Calu3 (cell line): ENCODE measurements around the gene ATG7. TPM values are rescaled to one million over a fixed set of nuclear protein-coding genes. Genes with fewer than 3 reads are reported as not detected.

Experiments
- BruUV-seq: library from RNA; stranded (reverse); fragments of 400-500 nt; replicated peaks from 2 replicates; lab custom pipeline; 2021; lab: Mats Ljungman, UMichigan
- CTCF ChIA-PET: fragments of 300-600 bp; sonication (Branson Sonifier 250); formaldehyde crosslinking; loops from one replicate; lab custom pipeline; 2022; ENCODE audit warnings: antibody characterized with exemption; lab: Charles Lee
- DNase-seq: peaks from one replicate; pipeline ENCODE4 v3.0.0; 2022
- H3K27ac Mint-ChIP-seq: one replicate; pipeline ENCODE4 v1.8.0; 2022; ENCODE audit warnings: mixed read lengths; ENCODE audit not compliant: unreplicated experiment
- H3K27me3 Mint-ChIP-seq: one replicate; pipeline ENCODE4 v1.8.0; 2022; ENCODE audit warnings: mixed read lengths; ENCODE audit not compliant: unreplicated experiment
- H3K36me3 Mint-ChIP-seq: one replicate; pipeline ENCODE4 v1.8.0; 2022; ENCODE audit warnings: mild to moderate bottlenecking, moderate library complexity, mixed read lengths; ENCODE audit not compliant: insufficient read depth, unreplicated experiment
- H3K4me1 Mint-ChIP-seq: one replicate; pipeline ENCODE4 v1.8.0; 2022; ENCODE audit warnings: mild to moderate bottlenecking, low read depth, mixed read lengths; ENCODE audit not compliant: unreplicated experiment
- H3K4me3 Mint-ChIP-seq: one replicate; pipeline ENCODE4 v1.8.0; 2022; ENCODE audit warnings: mild to moderate bottlenecking, low read depth, moderate library complexity, mixed read lengths; ENCODE audit not compliant: unreplicated experiment
- H3K9me3 Mint-ChIP-seq: one replicate; pipeline ENCODE4 v1.8.0; 2022; ENCODE audit warnings: low read depth, mixed read lengths; ENCODE audit not compliant: unreplicated experiment
- intact Hi-C: fragments of 100-400 bp; cut with micrococcal nuclease; formaldehyde crosslinking; loops from one replicate; pipeline ENCODE4 v1.10.0; 2022; ENCODE audit not compliant: unreplicated experiment
- total RNA-seq: library from RNA; stranded (reverse); gene quantifications from 2 replicates; pipeline ENCODE4 v1.2.3, GENCODE V29; 2022
- TF ChIP-seq, protein P1 (sequence below): fragments of 200-600 bp; IDR thresholded peaks from one replicate; pipeline ENCODE4 v1.8.0; 2022; ENCODE audit warnings: antibody characterized with exemption; ENCODE audit not compliant: unreplicated experiment

The ATG7 gene
- total RNA-seq, 1 experiment from 2014 or later = 37.3 TPM

DNA sequence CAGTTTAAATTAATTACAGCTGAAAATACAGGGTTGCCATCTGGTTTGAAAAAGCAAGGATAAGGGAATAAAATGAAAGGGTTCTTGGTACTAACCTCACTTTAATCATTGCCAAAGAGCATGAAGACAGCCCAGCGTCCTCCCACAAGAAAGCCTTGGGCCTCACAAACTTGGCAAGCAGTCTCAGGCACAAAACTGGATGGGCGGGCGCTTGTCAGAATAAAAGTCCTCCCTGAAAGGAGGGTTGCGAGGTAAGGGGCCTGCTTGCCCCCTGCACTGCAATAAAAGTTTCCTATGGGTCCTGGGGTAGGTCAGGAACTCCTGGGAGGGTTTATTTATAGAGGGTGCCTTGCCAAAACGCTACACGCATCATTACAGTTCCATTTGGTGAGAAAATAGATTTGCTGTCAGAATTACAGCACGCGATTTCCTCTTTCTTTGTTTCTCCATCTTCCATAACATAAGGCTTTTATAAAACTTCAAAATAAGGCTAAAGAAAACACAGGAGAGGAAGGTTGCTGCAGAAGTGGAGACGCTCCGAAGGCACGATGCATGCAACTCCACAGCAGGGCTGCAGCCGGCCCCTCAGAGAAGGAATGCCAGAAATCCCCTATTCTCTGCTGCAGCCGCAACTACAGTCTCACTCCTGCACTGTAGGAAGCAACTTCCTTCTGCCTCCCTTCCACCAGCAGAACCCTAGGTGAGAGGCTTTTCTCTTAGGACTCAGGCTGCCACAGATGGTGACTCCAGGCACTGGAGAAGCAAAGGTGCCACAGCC lies 310.2 kb downstream of the ATG7 start:
- intact Hi-C loops = loop anchor here (1.0 to 5.0 kb wide), 2 partner anchors 9 to 60 kb away; partner anchors contain the start of gene VGLL4
- CTCF ChIA-PET = no interaction called here
- TF ChIP-seq, protein P1, sequence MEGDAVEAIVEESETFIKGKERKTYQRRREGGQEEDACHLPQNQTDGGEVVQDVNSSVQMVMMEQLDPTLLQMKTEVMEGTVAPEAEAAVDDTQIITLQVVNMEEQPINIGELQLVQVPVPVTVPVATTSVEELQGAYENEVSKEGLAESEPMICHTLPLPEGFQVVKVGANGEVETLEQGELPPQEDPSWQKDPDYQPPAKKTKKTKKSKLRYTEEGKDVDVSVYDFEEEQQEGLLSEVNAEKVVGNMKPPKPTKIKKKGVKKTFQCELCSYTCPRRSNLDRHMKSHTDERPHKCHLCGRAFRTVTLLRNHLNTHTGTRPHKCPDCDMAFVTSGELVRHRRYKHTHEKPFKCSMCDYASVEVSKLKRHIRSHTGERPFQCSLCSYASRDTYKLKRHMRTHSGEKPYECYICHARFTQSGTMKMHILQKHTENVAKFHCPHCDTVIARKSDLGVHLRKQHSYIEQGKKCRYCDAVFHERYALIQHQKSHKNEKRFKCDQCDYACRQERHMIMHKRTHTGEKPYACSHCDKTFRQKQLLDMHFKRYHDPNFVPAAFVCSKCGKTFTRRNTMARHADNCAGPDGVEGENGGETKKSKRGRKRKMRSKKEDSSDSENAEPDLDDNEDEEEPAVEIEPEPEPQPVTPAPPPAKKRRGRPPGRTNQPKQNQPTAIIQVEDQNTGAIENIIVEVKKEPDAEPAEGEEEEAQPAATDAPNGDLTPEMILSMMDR = no peak
- Mint-ChIP-seq H3K9me3 (no peaks in the 10 kb centered on the region), H3K27ac (peak overlapping the region; percentile 67), H3K4me1 (peaks cover 62% of the 10 kb centered on the region), H3K36me3 (peaks cover 19% of the 10 kb centered on the region), H3K4me3 (peak overlapping the region; percentile 75), H3K27me3 (no peaks in the 10 kb centered on the region)
- BruUV-seq = no TSS peak
- DNase-seq = peak; percentile 55

DNA sequence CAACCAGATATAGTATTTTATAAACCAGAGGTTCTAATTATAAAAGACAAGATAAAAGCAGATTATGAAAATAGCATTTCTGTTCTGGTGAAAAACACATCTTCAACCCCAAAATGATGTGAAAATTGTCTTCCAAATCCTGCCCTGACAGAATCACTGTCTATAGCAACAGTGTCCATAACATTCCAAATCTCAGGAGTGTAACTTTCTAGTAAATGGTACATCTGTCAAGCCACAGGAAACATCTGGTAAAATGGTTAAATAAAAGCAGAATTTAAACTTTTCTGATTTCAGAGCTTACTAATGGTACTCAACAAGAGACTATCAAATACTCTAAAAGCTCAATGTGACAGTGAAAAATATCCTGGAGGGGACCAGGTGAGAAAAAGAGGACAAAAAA lies 311.0 kb downstream of the ATG7 start:
- no TSS peak for BruUV-seq
- no peaks in the 10 kb centered on the region for H3K27me3 Mint-ChIP-seq
- intact Hi-C loops = loop anchor here (5.0 kb wide), 1 partner anchor 59 kb away; the partner anchor contains the start of gene VGLL4
- peaks cover 63% of the 10 kb centered on the region for H3K4me1 Mint-ChIP-seq
- peak overlapping the region; percentile 67 for H3K27ac Mint-ChIP-seq
- no peaks in the 10 kb centered on the region for H3K9me3 Mint-ChIP-seq
- no peak for DNase-seq
- H3K4me3 Mint-ChIP-seq = no peak overlapping the region
- CTCF ChIA-PET = no interaction called here
- H3K36me3 Mint-ChIP-seq = peaks cover 19% of the 10 kb centered on the region
- TF ChIP-seq, protein P1 = no peak

DNA sequence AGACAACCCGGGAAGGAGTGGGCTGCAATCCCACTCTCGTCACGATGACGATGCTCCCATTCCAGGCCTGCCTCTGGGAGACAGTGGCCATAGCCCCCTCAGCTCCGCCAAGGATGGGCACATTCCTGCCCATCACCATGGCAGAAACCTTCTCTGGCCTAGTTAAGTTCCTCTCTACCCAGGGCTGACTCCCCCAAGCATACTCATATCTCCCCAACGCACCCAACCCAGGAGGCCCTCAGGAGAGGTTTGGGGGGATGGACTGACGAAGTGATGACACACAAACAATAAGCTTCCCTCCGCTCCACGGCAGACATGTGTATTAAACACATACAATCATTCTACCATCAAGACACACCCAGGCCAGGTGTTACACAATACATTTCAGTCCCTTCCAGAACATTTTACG lies 311.4 kb downstream of the ATG7 start:
- H3K36me3 Mint-ChIP-seq = peaks cover 19% of the 10 kb centered on the region
- H3K4me1 Mint-ChIP-seq = peaks cover 65% of the 10 kb centered on the region
- intact Hi-C loops = loop anchor here (5.0 kb wide), 1 partner anchor 59 kb away; the partner anchor contains the start of gene VGLL4
- no peak overlapping the region for H3K27ac Mint-ChIP-seq
- CTCF ChIA-PET = no interaction called here
- H3K4me3 Mint-ChIP-seq = no peak overlapping the region
- H3K27me3 Mint-ChIP-seq = no peaks in the 10 kb centered on the region
- H3K9me3 Mint-ChIP-seq = no peaks in the 10 kb centered on the region
- DNase-seq = no peak
- BruUV-seq = no TSS peak
- TF ChIP-seq, protein P1 = no peak

DNA sequence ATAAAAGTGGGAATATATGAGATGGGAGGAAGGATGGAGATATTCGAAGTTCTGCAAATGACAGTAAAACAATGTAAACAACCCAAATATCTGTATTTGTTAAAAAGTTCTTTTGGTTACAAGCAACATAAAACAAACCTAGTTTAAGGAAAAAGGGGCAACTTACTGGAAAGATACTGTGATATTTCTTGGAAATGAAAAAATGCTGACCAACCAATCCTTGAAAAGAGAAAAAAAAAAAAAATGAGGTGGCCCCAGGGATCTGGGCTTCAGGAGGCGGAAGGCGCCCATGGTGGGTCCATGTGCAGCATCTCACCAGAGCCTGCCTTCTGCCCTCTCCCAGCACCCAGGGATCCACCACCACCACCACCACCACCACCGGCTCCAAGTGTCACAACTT lies 312.4 kb downstream of the ATG7 start:
- BruUV-seq = no TSS peak
- no peak overlapping the region for H3K27ac Mint-ChIP-seq
- intact Hi-C loops = loop anchor here (5.0 kb wide), 1 partner anchor 58 kb away; the partner anchor contains the start of gene VGLL4
- DNase-seq = no peak
- TF ChIP-seq, protein P1 = no peak
- H3K27me3 Mint-ChIP-seq = no peaks in the 10 kb centered on the region
- H3K36me3 Mint-ChIP-seq = peaks cover 19% of the 10 kb centered on the region
- no peaks in the 10 kb centered on the region for H3K9me3 Mint-ChIP-seq
- CTCF ChIA-PET = no interaction called here
- no peak overlapping the region for H3K4me3 Mint-ChIP-seq
- H3K4me1 Mint-ChIP-seq = peaks cover 73% of the 10 kb centered on the region
